ENCODE measurements around the gene DUSP28. TPM values are rescaled to one million over a fixed set of nuclear protein-coding genes. Genes with fewer than 3 reads are reported as not detected.
"Not testable (repeated sequence)": the region's sequence is repeated elsewhere in the genome, so short reads cannot be mapped to it uniquely, and the experiment has no call there.

Gene DUSP28
- total RNA-seq, 1 experiment from 2014 or later = 4.9 TPM

DNA sequence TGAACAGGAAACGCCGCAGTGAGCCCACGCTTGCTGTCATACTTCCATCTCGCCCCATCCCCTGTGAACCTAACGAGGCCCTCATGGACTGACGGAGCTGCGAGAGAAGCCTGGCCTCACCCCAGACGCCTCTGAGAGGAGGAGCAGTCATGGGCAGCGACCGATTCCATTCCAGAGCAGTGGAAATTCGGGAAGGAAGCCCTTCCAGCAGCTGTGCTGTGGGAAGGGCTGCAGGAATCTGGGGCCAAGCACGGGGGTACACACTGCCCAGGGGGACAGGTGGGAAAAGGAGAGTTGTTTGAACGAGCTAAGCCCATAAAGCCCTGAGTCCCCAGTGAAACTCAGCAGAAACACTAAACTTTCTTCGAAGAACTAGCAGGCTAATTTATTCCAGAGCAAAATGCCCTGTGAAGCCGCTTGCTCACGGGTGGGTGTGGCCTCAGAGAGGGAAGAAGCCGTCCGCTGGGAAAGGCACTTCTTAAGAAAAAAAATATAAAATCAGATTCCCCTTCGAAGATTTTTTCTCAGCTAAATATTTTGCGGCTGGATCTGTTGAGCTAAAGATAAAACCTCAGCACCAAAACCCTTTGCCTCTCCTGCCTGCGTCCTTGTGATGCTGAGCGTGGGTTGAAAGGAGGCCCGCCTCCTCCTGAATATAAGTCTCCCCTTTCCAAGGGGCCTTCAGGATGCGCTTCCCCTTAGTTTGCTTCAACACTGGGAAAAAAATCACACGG is 40.6 kb upstream of the DUSP28 start:
- CTCF ChIA-PET = no interaction called here
- no peak for DNase-seq (ENCODE audit: low spot score)
- TF ChIP-seq EZH2 (IDR thresholded peaks at IDR 0.05; ENCODE audit: borderline replicate concordance, low read depth, low read length, poor library complexity, severe bottlenecking) = no peak
- TF ChIP-seq, protein P1, sequence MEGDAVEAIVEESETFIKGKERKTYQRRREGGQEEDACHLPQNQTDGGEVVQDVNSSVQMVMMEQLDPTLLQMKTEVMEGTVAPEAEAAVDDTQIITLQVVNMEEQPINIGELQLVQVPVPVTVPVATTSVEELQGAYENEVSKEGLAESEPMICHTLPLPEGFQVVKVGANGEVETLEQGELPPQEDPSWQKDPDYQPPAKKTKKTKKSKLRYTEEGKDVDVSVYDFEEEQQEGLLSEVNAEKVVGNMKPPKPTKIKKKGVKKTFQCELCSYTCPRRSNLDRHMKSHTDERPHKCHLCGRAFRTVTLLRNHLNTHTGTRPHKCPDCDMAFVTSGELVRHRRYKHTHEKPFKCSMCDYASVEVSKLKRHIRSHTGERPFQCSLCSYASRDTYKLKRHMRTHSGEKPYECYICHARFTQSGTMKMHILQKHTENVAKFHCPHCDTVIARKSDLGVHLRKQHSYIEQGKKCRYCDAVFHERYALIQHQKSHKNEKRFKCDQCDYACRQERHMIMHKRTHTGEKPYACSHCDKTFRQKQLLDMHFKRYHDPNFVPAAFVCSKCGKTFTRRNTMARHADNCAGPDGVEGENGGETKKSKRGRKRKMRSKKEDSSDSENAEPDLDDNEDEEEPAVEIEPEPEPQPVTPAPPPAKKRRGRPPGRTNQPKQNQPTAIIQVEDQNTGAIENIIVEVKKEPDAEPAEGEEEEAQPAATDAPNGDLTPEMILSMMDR (conservative IDR thresholded peaks at IDR 0.05; ENCODE audit: low read depth, low read length) = no peak

DNA sequence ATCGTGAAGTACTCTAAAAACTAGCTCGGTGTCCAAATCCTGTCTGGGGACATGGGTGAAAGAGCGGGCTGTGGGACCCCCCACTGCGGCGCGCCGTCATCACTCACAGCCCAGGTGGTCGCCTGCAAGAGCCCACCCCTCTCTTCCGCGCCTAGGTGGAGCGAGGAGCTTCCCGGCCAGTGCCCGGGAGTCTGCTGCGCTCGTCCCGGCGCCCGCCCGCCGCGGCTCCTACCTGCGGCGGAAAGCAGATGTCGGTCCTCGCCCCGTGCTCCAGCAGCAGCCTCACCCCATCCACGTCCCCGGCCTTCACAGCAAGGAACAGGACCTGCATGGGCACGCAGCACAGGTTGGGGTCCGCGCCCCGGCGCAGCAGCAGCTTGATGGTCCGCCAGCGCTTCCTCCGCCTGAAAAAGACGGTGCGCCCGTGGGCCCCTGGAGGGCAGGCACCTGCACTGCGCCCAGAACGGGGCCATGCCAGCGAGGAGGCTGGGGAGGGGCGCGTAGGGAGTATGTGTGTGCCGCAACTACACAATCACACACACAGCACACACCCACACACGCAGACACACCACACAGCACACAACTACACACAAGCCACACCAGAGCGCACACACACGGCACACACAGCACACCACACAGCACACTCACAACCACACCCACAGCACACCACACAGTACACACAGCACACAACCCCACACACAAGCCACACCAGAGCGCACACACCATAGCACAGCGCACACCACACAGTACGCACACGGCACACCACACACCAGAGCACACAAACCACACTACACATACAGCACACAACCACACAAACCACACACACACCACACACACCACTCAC is 39.8 kb upstream of the DUSP28 start:
- POLR2A ChIA-PET (ENCODE audit: low non-redundant PET) = no interaction called here
- peaks cover 8% of the 10 kb centered on the region for H3K9me3 ChIP-seq (ENCODE audit: low read depth, low read length, poor library complexity, severe bottlenecking)
- no peak for DNase-seq (ENCODE audit: low spot score)
- BruUV-seq (replicated peaks) = no TSS peak
- no peaks in the 10 kb centered on the region for H3K27me3 ChIP-seq (replicated peaks; ENCODE audit: insufficient read depth, low read depth, low read length, poor library complexity)
- intact Hi-C loops (cut with micrococcal nuclease; ENCODE audit: unreplicated experiment) = no loop called here
- CTCF ChIA-PET = no interaction called here
- no peak for TF ChIP-seq EZH2 (IDR thresholded peaks at IDR 0.05; ENCODE audit: borderline replicate concordance, low read depth, low read length, poor library complexity, severe bottlenecking)
- TF ChIP-seq, protein P1 (conservative IDR thresholded peaks at IDR 0.05; ENCODE audit: low read depth, low read length) = no peak
- no peak overlapping the region for H3K4me3 ChIP-seq (ENCODE audit: low read depth, low read length, poor library complexity, severe bottlenecking)
- H3K27ac ChIP-seq (ENCODE audit: low read depth, low read length, poor library complexity, severe bottlenecking) = no peak overlapping the region
- peaks cover 2% of the 10 kb centered on the region for H3K36me3 ChIP-seq (ENCODE audit: insufficient read depth, low read length, poor library complexity, severe bottlenecking)
- no peaks in the 10 kb centered on the region for H3K4me1 ChIP-seq (ENCODE audit: insufficient read depth, low read length, poor library complexity, severe bottlenecking)

More for the DNA sequence above, 40.6 kb upstream of the DUSP28 start:
- peaks cover 2% of the 10 kb centered on the region for H3K36me3 ChIP-seq (ENCODE audit: insufficient read depth, low read length, poor library complexity, severe bottlenecking)
- no peaks in the 10 kb centered on the region for H3K27me3 ChIP-seq (replicated peaks; ENCODE audit: insufficient read depth, low read depth, low read length, poor library complexity)
- no peak overlapping the region for H3K4me3 ChIP-seq (ENCODE audit: low read depth, low read length, poor library complexity, severe bottlenecking)
- POLR2A ChIA-PET (ENCODE audit: low non-redundant PET) = no interaction called here
- no TSS peak for BruUV-seq (replicated peaks)
- no peak overlapping the region for H3K27ac ChIP-seq (ENCODE audit: low read depth, low read length, poor library complexity, severe bottlenecking)
- no peaks in the 10 kb centered on the region for H3K4me1 ChIP-seq (ENCODE audit: insufficient read depth, low read length, poor library complexity, severe bottlenecking)
- H3K9me3 ChIP-seq (ENCODE audit: low read depth, low read length, poor library complexity, severe bottlenecking) = peaks cover under 1% of the 10 kb centered on the region
- intact Hi-C loops (cut with micrococcal nuclease; ENCODE audit: unreplicated experiment) = no loop called here

DNA sequence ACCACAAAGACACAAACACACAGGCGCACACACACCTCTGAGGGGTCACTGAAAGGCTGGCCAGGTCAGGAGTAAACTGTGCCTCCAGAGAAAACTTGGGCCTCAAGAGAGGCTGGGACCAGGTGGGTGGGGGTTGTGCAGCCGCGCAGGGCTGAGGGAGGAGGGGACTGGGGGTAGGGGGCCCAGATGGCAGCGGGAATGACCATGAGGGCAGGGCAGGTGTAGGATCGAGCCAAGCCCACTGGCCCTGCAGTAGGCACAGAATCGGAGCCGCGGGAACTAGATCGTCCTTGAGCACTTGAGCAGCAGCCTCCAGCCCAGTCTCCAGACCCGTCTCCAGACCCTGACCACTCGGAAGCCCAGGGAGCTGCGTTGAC is 39.2 kb upstream of the DUSP28 start:
- POLR2A ChIA-PET (ENCODE audit: low non-redundant PET) = no interaction called here
- intact Hi-C loops (cut with micrococcal nuclease; ENCODE audit: unreplicated experiment) = no loop called here
- peaks cover 2% of the 10 kb centered on the region for H3K36me3 ChIP-seq (ENCODE audit: insufficient read depth, low read length, poor library complexity, severe bottlenecking)
- BruUV-seq (replicated peaks) = no TSS peak
- DNase-seq (ENCODE audit: low spot score) = no peak
- no peak overlapping the region for H3K4me3 ChIP-seq (ENCODE audit: low read depth, low read length, poor library complexity, severe bottlenecking)
- H3K27me3 ChIP-seq (replicated peaks; ENCODE audit: insufficient read depth, low read depth, low read length, poor library complexity) = no peaks in the 10 kb centered on the region
- no peak overlapping the region for H3K27ac ChIP-seq (ENCODE audit: low read depth, low read length, poor library complexity, severe bottlenecking)
- TF ChIP-seq, protein P1 (conservative IDR thresholded peaks at IDR 0.05; ENCODE audit: low read depth, low read length) = no peak
- TF ChIP-seq EZH2 (IDR thresholded peaks at IDR 0.05; ENCODE audit: borderline replicate concordance, low read depth, low read length, poor library complexity, severe bottlenecking) = no peak
- H3K4me1 ChIP-seq (ENCODE audit: insufficient read depth, low read length, poor library complexity, severe bottlenecking) = no peaks in the 10 kb centered on the region
- H3K9me3 ChIP-seq (ENCODE audit: low read depth, low read length, poor library complexity, severe bottlenecking) = peaks cover 13% of the 10 kb centered on the region
- CTCF ChIA-PET = no interaction called here

DNA sequence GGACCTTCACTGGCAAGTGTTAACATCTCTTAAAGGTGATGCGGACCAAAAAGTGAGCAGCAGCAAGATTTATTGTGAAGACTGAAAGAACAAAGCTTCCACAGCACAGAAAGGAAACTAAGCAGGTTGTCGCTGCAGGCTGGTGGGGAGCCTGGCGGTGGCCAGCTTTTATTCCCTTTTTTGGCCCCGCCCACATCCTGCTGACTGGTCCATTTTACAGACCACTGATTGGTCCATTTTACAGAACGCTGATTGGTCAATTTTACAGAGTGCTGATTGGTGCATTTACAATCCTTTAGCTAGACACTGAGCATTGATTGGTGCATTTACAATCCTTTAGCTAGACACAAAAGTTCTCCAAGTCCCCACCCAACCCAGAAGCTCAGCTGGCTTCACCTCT is 38.3 kb upstream of the DUSP28 start:
- H3K27ac ChIP-seq (ENCODE audit: low read depth, low read length, poor library complexity, severe bottlenecking); H3K36me3 ChIP-seq (ENCODE audit: insufficient read depth, low read length, poor library complexity, severe bottlenecking); H3K4me1 ChIP-seq (ENCODE audit: insufficient read depth, low read length, poor library complexity, severe bottlenecking); POLR2A ChIA-PET (ENCODE audit: low non-redundant PET); BruUV-seq (replicated peaks); CTCF ChIA-PET; H3K27me3 ChIP-seq (replicated peaks; ENCODE audit: insufficient read depth, low read depth, low read length, poor library complexity); intact Hi-C loops (cut with micrococcal nuclease; ENCODE audit: unreplicated experiment); H3K4me3 ChIP-seq (ENCODE audit: low read depth, low read length, poor library complexity, severe bottlenecking); DNase-seq (ENCODE audit: low spot score): not testable (repeated sequence)
- peaks cover 13% of the 10 kb centered on the region for H3K9me3 ChIP-seq (ENCODE audit: low read depth, low read length, poor library complexity, severe bottlenecking)

Data from A673 (cell line).